GM12873 (cell line): ENCODE measurements around the gene UVRAG.

Experiments
- TF ChIP-seq, protein P1 (sequence below): IDR thresholded peaks from 2 replicates; pipeline ENCODE4 v1.5.1; 2012; ENCODE audit warnings: low read depth, mild to moderate bottlenecking, moderate library complexity, low read length, control low read depth; ENCODE audit not compliant: insufficient read depth; ENCODE audit errors: missing control alignments

UVRAG gene

DNA sequence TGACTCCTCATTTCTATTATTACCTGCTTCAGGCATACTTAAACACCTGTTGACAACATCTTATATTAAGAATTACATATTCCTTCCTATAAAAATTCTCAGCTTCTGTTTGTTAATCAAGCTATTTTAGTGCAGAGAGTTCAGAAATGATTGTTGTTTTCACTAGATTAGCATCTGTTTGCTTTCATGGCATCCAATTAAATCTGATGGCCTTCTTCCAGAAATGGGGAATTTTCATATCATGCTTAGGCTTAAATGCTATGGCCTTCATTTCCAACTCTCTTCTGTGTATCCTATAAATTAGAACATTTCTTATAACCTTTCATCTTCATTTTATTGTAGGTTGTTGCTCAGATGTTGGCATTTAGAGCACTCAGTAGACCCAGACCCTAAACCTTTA lies 211.3 kb downstream of the UVRAG start:
- TF ChIP-seq, protein P1, sequence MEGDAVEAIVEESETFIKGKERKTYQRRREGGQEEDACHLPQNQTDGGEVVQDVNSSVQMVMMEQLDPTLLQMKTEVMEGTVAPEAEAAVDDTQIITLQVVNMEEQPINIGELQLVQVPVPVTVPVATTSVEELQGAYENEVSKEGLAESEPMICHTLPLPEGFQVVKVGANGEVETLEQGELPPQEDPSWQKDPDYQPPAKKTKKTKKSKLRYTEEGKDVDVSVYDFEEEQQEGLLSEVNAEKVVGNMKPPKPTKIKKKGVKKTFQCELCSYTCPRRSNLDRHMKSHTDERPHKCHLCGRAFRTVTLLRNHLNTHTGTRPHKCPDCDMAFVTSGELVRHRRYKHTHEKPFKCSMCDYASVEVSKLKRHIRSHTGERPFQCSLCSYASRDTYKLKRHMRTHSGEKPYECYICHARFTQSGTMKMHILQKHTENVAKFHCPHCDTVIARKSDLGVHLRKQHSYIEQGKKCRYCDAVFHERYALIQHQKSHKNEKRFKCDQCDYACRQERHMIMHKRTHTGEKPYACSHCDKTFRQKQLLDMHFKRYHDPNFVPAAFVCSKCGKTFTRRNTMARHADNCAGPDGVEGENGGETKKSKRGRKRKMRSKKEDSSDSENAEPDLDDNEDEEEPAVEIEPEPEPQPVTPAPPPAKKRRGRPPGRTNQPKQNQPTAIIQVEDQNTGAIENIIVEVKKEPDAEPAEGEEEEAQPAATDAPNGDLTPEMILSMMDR, result no peak

DNA sequence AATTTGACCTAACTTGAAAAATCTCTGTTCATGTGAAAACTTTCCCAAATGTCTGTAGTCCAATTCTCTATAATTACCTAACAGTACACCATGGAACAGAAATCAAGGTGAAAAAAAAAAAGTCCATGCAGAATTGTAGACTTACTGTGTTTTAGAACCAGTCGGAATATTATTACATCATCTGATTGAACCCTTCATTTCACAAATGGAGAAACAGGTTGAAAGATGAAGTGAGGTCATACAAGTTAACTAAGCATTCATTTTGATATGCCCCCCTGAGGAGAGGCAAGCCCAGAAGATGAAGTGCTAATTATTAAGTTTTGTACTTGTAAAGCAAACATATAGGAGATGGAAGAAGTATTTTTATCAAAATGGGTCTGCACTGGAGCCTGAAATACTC lies 211.9 kb downstream of the UVRAG start:
- TF ChIP-seq, protein P1, result no peak

DNA sequence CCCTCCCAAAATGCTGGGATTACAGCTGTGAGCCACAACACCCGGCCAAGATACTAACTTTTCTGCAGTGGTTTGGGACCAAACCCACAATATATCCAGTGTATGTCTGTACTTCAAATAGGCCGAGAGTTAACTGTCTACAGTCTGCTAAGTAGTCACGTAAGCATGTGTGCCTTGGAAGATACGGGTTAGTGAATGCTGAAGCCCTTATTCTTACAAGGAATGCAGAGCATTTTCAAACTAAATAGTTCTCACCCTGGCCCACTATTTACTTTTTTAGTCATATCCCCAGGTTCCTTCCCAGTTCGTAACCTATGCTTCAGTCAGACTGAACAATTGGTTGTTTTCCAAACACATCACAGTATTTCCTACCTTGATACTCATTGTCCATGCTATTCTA lies 215.3 kb downstream of the UVRAG start:
- TF ChIP-seq, protein P1, result no peak

- TF ChIP-seq, protein P1, result no peak
Observed at GRCh38 chr11:76030968-76031590, 216.1 kb downstream of the UVRAG start.

- TF ChIP-seq, protein P1, result no peak
Observed at GRCh38 chr11:76033699-76034098, 218.7 kb downstream of the UVRAG start.

DNA sequence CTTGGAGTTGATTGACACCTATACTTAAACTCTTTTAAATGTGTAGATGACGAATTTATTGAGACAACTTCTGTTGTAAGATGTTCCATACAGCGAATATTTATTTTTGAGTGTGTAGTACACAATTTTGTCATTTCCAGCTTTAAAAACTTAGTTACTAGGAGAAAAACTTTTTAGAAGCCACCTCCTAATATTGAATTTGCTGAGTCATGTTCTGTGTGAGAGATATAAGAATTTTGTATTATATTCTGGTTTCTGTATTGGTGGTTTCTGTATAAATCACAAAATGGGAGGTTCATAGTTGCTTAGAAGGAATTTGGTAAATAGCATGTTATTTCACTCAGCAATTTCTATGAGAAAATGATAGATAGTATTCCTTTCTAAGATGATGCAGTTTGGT lies 220.0 kb downstream of the UVRAG start:
- TF ChIP-seq, protein P1, result no peak

DNA sequence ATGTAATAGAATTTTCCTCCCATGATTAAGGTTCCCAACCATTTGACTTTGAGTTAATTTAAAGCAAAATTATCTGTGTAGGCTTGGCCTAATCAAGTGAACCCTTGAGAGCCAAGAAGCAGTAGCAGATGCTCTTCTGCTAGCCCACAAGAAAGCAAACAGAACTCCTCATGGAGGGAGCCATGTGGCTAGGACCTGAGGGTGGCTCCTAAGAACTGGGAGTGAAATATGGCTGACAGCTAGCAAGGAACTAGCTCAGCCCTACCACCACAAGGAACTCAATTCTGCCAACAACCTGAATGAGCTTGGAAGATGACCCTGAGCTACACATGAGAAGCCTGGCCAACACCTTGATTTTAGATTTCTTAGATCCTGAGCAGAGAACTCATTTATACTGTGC lies 223.6 kb downstream of the UVRAG start:
- TF ChIP-seq, protein P1, result no peak
